Erythroblast (primary cell): ENCODE measurements around the gene TCEAL7.
A peak's percentile ranks its signal among the peaks of the same experiment; 100 is the strongest.
"Not testable (repeated sequence)": the region's sequence is repeated elsewhere in the genome, so short reads cannot be mapped to it uniquely, and the experiment has no call there.

ENCODE experiments used
- DNase-seq, 2 experiments: peaks; one replicate each; lab custom pipeline; 2025; lab: John Stamatoyannopoulos, UW
- GATA1 ChIP-seq: IDR thresholded peaks from 2 replicates; pipeline ENCODE4 v1.6.1; 2011; ENCODE audit warnings: low read depth, mild to moderate bottlenecking, control low read depth, low read length, moderate library complexity
- POLR2A ChIP-seq: IDR thresholded peaks from 2 replicates; pipeline ENCODE4 v1.6.1; 2011; ENCODE audit warnings: mild to moderate bottlenecking, low read length

TCEAL7 gene

DNA sequence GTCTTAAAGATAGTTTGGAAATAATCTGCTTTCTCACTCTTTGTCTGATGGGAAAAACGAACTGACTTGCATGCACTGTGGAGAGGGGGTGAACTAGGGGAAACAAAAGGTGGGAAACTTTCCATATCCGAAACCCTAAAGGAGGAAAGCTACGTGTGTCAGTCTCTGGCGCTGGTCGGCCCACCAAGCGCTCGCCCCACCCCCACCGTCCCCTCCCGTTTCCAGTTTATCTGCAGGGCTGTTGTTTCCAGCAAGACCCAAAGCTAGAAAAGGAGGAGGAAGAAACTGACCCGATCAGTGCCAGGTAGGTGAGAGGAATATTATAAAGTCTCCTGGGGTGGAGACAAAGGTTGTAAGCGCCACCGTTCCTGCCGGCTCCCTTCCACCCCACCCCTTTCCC is 26.8 kb downstream of the TCEAL7 start:
- no peak for TF ChIP-seq POLR2A
- no peak for TF ChIP-seq GATA1
- DNase-seq, result peak; percentile 21 to 30

DNA sequence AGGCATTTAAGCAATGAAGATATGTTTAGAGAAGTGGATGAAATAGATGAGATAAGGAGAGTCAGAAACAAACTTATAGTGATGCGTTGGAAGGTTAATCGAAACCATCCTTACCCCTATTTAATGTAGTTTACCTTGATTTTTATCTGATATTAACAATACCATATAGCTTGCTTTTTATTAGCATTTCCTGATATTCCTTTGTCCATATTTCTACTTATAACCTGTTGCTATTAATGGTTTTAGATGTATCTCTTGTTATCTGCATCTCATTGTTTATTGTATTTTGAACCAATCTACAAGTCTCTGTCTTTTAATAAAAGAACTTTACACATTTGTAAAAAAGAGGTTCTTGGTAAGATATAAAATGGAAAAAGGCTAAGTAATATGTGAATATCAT is 27.8 kb downstream of the TCEAL7 start:
- no peak for DNase-seq
- TF ChIP-seq POLR2A, result no peak
- TF ChIP-seq GATA1, result no peak

DNA sequence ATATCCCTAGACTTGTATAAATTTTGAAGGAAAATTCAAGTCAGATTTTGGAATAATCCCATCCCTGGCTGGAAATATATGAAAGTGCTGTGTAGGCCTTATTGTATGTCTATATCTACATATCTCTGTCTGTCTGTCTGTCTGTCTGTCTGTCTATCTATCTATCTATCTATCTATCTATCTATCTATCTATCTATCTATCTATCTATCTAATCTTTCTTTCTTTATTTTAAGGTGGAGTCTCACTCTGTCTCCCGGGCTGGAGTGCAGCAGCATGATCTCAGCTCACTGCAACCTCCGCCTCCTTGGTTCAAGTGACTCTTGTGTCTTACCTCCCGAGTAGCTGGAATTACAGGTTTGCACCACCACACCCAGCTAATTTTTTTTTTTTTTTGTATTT is 29.6 kb downstream of the TCEAL7 start:
- not testable (repeated sequence) for DNase-seq

DNA sequence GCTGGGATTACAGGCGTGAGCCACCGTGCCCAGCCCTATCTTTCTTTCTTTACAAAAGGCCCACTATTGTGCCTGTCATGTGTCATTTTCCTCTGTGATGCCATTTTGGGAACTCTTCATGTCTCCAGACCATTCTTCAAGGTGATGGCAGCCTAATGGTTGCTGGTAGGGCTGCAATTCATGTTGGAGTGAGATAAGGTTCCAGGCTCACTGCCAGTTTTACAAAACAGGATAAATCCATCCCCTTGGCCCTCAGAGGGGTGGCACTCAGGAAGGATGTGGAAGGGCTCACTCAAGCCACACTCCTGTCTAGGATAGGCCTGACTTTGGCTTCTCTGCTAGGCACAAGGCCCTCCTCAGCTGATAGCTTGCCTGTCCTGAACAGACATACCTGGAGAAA is 30.1 kb downstream of the TCEAL7 start:
- peak; percentile 62 to 67 for DNase-seq
- no peak for TF ChIP-seq POLR2A
- TF ChIP-seq GATA1, result no peak

DNA sequence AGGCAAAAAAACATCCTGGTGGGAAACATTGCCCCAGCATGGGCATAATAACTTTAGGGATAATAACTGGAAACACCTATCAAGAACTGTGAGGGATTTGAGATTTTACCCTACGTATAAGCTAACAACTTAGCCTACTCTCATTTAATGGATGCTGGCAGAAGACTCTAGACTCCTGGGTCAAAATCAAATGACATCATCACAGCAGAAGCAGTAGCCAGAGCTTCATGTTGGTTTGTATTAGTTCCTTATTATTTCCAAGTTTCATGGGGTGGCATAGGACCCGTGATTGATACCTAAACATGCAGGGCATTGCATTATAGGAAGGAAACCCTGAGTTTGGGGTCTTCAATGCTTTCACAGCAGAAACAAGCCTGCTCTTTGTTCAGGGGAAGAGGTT is 30.9 kb downstream of the TCEAL7 start:
- TF ChIP-seq GATA1, result no peak
- TF ChIP-seq POLR2A, result no peak
- DNase-seq, result no peak

DNA sequence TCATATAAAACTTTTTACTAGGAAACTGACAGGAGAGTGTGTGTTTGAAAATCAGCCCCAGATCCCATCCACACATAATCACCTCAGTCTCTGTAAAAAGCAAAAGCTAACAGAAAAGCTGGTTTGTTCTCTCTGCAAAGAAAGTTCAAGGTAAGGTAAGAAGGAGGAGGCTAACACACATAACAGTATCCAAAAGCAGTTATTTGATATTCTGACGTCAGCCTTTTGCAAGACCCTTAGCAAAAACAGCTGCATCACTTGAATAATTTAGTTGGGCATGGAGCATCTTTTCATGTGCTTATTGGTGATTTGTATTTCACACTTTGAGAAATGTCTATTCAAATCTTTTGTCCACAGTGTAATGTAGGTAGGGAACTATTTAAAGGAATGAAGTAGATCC is 31.8 kb downstream of the TCEAL7 start:
- no peak for DNase-seq
- no peak for TF ChIP-seq GATA1
- no peak for TF ChIP-seq POLR2A

DNA sequence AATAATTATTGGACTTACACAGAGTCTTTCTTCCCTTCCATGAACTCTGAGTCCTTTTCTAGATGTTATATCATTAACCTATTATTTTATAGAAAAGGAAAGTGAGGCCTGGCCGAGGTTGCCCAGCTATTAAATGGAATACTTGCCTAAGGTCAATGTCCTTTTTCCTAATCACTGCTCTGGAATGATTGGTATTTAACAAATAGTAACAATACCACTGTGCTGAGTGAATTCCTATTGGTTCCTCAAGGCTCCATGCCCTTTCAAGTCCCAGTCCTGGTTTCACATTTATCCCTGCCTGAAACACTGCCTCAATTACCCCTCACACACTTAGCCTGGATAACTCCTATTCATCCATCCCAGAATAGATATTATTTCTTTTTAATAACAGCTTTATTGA is 32.4 kb downstream of the TCEAL7 start:
- no peak for DNase-seq
- no peak for TF ChIP-seq POLR2A
- no peak for TF ChIP-seq GATA1

DNA sequence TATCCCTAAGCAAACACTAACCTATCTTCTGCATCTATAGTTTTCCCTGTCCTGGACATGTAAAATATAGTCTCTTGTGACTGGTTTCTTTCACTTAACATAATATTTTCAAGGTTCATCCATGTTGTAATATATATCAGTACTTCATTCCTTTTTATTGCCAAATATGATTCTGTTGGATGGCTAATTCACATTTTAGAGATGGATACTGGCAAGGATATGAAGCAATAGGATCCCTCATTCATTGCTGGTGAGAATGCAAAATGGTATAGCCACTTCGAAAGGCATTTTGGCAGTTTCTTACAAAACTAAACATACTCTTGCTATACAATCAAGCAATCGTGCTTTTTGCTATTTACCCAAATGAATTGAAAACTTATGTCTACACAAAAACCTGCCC is 33.0 kb downstream of the TCEAL7 start:
- no peak for DNase-seq
- no peak for TF ChIP-seq GATA1
- TF ChIP-seq POLR2A, result no peak

DNA sequence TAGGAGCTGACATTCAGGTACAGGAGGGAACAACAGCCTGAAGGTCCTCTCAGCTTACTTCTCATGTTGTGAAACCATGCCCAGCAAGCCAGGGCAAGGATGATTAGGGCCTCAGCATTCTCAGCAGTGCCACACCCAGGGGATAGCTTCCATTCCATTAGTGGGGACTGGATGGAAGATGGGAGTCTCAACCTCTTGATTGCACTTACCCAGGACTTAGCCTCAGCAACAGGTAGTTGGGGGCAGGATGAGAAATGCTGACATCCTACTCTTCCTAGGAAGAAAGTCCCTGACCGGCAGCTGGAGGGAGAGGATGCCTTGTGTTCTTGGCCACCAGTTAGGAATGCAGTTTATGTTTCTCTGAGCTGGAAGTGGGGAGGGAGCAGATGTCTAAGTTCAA is 37.5 kb downstream of the TCEAL7 start:
- DNase-seq, result no peak
- TF ChIP-seq GATA1 (no peak), POLR2A (no peak)

DNA sequence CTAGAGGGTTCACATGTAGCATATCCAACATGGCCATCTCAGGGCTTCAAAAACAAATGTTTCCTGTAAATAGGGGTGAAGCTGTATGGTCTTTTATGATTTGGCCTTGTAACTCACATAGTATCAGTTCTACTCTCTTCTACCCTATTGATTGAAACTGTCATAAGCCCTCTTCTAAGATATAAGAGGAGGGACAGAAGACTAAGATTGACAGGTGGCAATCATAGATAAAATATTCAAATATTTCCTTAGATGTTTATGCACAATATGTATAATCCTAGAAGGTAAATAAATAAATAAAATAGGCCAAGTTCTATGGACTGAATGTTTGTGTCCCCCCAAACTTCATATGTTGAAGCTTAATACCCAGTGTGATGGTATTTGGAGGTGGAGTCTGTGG is 39.4 kb downstream of the TCEAL7 start:
- no peak for DNase-seq
- TF ChIP-seq GATA1, result no peak
- no peak for TF ChIP-seq POLR2A

DNA sequence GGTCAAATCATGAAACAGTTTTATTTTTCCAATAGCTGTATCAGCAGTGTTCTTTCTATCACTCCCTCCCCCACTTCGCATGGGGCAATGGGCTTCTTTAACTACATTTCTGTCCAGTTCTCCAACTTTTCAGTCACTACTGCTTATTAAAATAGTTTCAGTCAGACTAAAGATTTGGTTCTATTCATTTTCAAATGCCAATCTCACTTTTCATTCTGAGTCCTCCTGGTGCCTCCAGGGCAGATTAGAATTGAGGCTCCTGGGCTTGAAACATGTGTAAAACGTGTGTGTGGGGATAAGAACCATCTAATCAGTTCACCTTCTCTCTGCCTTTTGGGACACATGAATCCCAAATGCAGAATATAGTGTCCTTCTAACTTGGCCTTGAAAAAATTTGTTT is 42.8 kb downstream of the TCEAL7 start:
- no peak for TF ChIP-seq POLR2A
- no peak for TF ChIP-seq GATA1
- DNase-seq, result no peak

DNA sequence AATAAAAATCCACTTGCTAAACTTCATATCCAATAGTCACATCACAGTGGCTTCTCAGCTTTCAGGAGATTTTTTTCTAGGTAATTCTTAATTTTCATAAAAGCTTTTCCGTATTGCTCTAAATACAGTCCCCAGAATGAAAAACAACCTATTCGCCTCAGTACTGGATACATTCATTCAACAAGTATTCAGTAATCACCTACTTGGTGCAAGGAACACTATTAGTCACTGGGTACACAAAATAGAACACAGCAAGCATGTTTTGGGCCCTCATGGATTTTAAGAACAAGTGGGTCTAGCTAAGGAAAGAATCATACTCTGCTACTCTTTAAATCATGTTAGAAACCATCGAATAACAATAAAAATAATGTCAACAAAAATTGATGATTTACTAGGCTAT is 43.5 kb downstream of the TCEAL7 start:
- TF ChIP-seq POLR2A (no peak), GATA1 (no peak)
- DNase-seq, result no peak

DNA sequence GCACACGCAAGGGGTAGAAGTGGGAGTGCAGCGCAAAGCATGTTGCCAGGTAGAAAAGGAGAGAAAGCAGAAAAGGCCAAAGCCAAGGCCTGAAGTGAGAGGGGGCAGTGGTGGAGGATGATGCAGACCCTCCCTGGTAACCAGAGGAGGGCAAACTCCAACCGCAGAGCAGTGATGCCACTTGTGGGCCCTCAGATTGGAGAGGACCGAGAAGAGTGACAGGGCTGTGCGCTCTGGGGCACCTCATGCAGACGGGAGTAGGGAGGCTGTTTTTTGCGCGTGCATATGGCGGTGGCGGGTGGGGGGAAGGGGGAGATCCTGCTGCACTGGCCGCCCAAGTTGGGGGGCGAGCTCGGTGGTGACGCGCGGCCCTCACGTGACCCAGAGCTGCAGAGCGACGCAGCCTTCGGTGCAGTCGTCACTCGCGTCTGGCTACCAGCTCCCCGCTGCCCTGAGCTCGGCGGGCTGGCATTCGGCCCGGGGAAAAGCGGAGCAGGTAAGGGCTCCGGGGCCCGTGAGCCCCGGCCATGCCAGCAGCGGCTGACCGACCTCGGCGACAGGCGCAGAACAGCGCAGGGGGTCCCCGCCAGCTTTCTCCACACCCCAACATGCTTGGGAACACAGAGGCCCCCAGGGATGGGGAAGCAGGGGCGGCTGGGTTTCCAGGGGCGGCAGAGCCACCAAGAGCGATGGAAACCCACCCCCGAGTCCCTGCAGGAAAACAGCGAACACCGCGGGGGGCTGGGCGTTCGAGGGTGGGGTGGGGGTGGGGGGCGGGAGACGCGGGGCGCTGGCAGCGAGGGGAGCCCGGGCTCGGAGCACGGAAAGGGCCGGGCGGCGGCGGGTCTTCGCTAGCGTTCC is 46.3 kb downstream of the TCEAL7 start, which contains the start of gene BEX3:
Gene BEX3 (plus strand): TSS at position 421 of the 861 bp plus-strand sequence. CDS start 984 bp downstream, outside the sequence.
- peak; percentile 35 to 54 for DNase-seq
- TF ChIP-seq POLR2A (peak; percentile 27), GATA1 (no peak)

DNA sequence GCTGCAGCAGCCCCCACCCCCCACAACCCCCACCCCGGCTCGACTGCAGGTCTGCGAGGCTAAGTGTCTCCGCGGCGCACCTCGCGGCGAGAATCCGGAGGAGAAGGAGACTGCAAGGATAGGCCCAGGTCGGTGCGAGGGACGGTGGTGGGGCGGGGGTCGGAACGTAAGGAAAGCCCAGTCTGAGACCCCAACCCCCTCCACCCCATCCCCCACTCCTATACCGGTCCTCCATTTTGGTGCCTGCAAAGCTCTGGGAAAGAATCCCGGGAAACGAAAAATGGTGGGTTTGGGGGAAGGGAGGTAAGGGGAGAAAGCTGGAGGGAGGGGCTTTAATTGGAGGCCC is 46.9 kb downstream of the TCEAL7 start:
- TF ChIP-seq POLR2A, result no peak
- no peak for TF ChIP-seq GATA1
- DNase-seq, result no peak

DNA sequence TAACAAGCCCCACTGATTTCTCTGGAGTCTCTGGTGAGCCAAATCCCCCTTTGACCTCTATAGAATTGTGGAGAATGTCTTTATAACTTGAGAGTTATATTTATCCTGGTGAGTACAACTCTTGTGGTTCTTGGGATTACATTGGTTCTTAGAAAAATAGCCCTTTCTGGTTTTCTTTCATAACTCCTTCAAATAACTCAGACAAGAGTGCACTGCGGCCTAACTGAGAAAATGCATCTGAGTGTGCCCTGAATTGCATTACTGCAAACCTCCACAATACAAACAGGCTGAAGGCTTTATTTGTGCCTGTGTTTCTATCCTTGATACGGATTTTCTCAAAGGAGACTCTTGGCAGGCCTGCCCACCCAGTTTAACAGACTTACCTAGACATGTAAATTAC is 49.0 kb downstream of the TCEAL7 start:
- TF ChIP-seq GATA1 (no peak), POLR2A (no peak)
- DNase-seq, result no peak
